Measurements from ENCODE around the gene UTS2R.
A peak's percentile ranks its signal among the peaks of the same experiment; 100 is the strongest.

- TF ChIP-seq POLR2A (IDR thresholded peaks at IDR 0.05) (no peak), CTCF (IDR thresholded peaks at IDR 0.05) (peak in 1 of 4 experiments; percentile 1)
Observed at GRCh38 chr17:82424863-82425159, 53.2 kb downstream of the UTS2R start.
